Osteocyte (in vitro differentiated cells): ENCODE results near the gene FOXJ3. TPM values are rescaled to one million over a fixed set of nuclear protein-coding genes. Genes with fewer than 3 reads are reported as not detected.
A peak's percentile ranks its signal among the peaks of the same experiment; 100 is the strongest.

Experiments used
- DNase-seq: peaks from one replicate; pipeline ENCODE4 v3.0.0; 2021; ENCODE audit warnings: mixed read lengths; ENCODE audit not compliant: unreplicated experiment; ENCODE audit errors: extremely low spot score
- H3K27ac Mint-ChIP-seq: one replicate; pipeline ENCODE4 v1.8.0; 2021; ENCODE audit warnings: mild to moderate bottlenecking, mixed read lengths; ENCODE audit not compliant: unreplicated experiment
- H3K27me3 Mint-ChIP-seq: one replicate; pipeline ENCODE4 v1.8.0; 2021; ENCODE audit warnings: mixed read lengths; ENCODE audit not compliant: unreplicated experiment
- H3K36me3 Mint-ChIP-seq: one replicate; pipeline ENCODE4 v1.8.0; 2021; ENCODE audit warnings: mixed read lengths; ENCODE audit not compliant: unreplicated experiment
- H3K4me1 Mint-ChIP-seq: one replicate; pipeline ENCODE4 v1.8.0; 2021; ENCODE audit warnings: mixed read lengths; ENCODE audit not compliant: unreplicated experiment
- H3K4me3 Mint-ChIP-seq: one replicate; pipeline ENCODE4 v1.8.0; 2021; ENCODE audit warnings: mild to moderate bottlenecking, moderate library complexity, mixed read lengths; ENCODE audit not compliant: unreplicated experiment
- H3K9me3 Mint-ChIP-seq: one replicate; pipeline ENCODE4 v1.8.0; 2021; ENCODE audit warnings: mixed read lengths; ENCODE audit not compliant: unreplicated experiment
- CTCF ChIP-seq: fragments of 200-600 bp; sonication (generic); IDR thresholded peaks from 2 replicates; pipeline ENCODE4 v1.5.0; 2021; ENCODE audit warnings: antibody characterized with exemption, mild to moderate bottlenecking, moderate library complexity
- total RNA-seq: library from RNA; stranded (reverse); gene quantifications from 2 replicates; pipeline ENCODE4 v1.2.1, GENCODE V29; 2021

FOXJ3 gene
- total RNA-seq, 1 donor from 2014 or later: 34.6 TPM

DNA sequence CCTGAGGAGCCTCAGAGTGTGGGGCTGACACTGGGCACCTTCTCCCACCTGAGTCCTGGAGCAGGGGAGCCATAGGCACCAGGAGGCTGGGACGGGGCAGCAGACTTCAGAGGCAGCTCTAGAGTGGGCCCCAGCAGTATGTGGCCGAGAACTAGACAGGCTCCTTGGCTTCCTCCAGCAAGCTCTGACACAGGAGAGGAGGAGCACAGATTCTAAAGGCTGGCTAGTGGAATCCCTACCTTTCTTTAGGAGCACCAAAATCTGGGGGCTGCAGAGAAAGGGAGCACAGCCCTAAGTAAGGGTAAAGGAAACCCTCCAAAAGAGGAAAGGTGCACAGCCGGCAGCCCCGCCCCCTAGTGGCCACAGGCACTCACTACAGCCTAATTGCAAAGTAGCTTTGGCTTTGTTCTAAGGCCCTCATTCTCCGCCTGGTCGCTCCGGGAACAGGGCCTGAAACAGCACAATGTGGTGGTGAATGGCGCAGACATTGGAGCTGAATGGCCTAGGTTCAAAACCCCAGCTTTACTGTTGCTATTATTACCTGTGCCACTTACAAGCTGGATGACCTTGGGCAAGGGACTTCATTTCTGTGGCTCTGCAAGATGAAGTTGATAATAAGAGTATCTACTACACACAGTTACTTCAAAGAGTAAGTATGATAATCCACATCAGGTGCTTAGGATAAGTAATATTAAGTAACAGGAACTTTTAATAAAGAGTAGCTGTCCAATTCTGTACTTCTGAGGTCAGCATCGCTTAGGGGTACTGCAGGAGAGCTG lies 161.7 kb downstream of the FOXJ3 start:
- Mint-ChIP-seq H3K4me3 (no peak overlapping the region), H3K27me3 (no peaks in the 10 kb centered on the region), H3K36me3 (peaks cover 2% of the 10 kb centered on the region), H3K4me1 (peaks cover 2% of the 10 kb centered on the region), H3K9me3 (no peaks in the 10 kb centered on the region), H3K27ac (no peak overlapping the region)
- DNase-seq: no peak
- TF ChIP-seq CTCF: peak; percentile 97

DNA sequence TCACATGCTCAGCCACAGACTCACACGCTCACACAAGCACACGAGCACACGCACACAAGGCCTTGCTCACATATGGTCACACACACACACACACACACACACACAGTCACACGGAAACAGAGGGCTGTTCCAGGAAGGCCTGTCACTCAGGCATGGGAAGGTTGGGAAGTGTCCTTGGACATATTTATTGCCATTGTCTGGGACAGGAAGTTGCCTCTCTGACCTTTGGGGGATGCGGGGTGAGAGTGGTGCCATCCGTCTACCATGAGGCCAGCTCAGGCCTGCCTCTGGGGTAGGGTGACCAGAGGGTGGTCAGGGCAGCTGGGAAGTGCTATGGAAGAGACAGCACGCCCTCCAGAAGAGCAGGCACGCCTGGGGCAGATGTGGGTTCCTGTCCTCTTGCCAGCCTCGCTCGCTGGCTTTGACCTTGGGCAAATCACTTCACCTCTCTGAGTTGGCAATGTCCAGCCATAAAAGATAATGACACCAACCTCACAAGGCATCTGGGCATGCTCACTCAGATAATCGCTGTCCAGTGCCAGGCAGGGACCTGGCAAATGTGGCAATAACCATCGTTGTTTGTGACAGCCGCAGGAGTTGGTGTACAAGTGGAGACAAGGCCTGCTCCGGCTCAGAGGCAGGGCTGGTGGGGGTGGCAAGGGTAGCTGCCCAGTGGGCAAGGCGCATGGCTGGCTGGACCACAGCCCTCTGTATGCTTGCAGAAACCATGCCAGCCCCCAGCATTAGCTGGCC lies 162.5 kb downstream of the FOXJ3 start:
- no peak overlapping the region for H3K4me3 Mint-ChIP-seq
- H3K27ac Mint-ChIP-seq: no peak overlapping the region

GRCh38 chr1:42171679-42172266 lies 163.3 kb downstream of the FOXJ3 start:
- H3K4me1 Mint-ChIP-seq: peaks cover 2% of the 10 kb centered on the region
- DNase-seq: no peak
- no peak overlapping the region for H3K4me3 Mint-ChIP-seq
- TF ChIP-seq CTCF: no peak
- H3K9me3 Mint-ChIP-seq: no peaks in the 10 kb centered on the region
- H3K36me3 Mint-ChIP-seq: no peaks in the 10 kb centered on the region
- no peak overlapping the region for H3K27ac Mint-ChIP-seq
- H3K27me3 Mint-ChIP-seq: no peaks in the 10 kb centered on the region

More for the DNA sequence above, 162.5 kb downstream of the FOXJ3 start:
- no peaks in the 10 kb centered on the region for H3K27me3 Mint-ChIP-seq
- no peak for DNase-seq
- no peaks in the 10 kb centered on the region for H3K9me3 Mint-ChIP-seq
- no peak for TF ChIP-seq CTCF
- H3K36me3 Mint-ChIP-seq: peaks cover 1% of the 10 kb centered on the region
- peaks cover 2% of the 10 kb centered on the region for H3K4me1 Mint-ChIP-seq

- H3K36me3 Mint-ChIP-seq: no peaks in the 10 kb centered on the region
- no peaks in the 10 kb centered on the region for H3K27me3 Mint-ChIP-seq
- no peaks in the 10 kb centered on the region for H3K9me3 Mint-ChIP-seq
- TF ChIP-seq CTCF: no peak
- peaks cover 6% of the 10 kb centered on the region for H3K4me1 Mint-ChIP-seq
- no peak for DNase-seq
- no peak overlapping the region for H3K4me3 Mint-ChIP-seq
- no peak overlapping the region for H3K27ac Mint-ChIP-seq
These were observed 164.0 kb downstream of the FOXJ3 start for GRCh38 chr1:42170779-42171621.
